ENCODE results near the gene TNK1. TPM values are rescaled to one million over a fixed set of nuclear protein-coding genes. Genes with fewer than 3 reads are reported as not detected.
A peak's percentile ranks its signal among the peaks of the same experiment; 100 is the strongest.

The TNK1 gene
- total RNA-seq, 2 donors from 2014 or later, result 2.7 to 5.3 TPM

GRCh38 chr17:7396147-7396546 is 15.3 kb downstream of the TNK1 start:
- no peaks in the 10 kb centered on the region for H3K9me3 Mint-ChIP-seq
- peaks cover 9 to 19% of the 10 kb centered on the region in 2 donors for H3K36me3 Mint-ChIP-seq
- DNase-seq (ENCODE audit: low spot score in 2 of 2) (no peak), ATAC-seq (no peak)
- H3K27ac Mint-ChIP-seq, result no peak overlapping the region

- peaks cover 0 to 9% of the 10 kb centered on the region in 2 donors for H3K36me3 Mint-ChIP-seq
- no peaks in the 10 kb centered on the region for H3K9me3 Mint-ChIP-seq
- no peak for DNase-seq (ENCODE audit: low spot score in 2 of 2)
- no peak for ATAC-seq
- H3K27ac Mint-ChIP-seq, result no peak overlapping the region
Measured at GRCh38 chr17:7398612-7399011, 17.7 kb downstream of the TNK1 start.

GRCh38 chr17:7403043-7403726 is 22.3 kb downstream of the TNK1 start:
- no peaks in the 10 kb centered on the region for H3K36me3 Mint-ChIP-seq
- ATAC-seq (no peak), DNase-seq (ENCODE audit: low spot score in 2 of 2) (no peak)

GRCh38 chr17:7403727-7403976 is 22.8 kb downstream of the TNK1 start:
- peak overlapping the region in 1 of 2 donors; percentile 82 for H3K27ac Mint-ChIP-seq
- H3K9me3 Mint-ChIP-seq, result no peaks in the 10 kb centered on the region
- H3K36me3 Mint-ChIP-seq, result no peaks in the 10 kb centered on the region
- DNase-seq (ENCODE audit: low spot score in 2 of 2) (no peak), ATAC-seq (peak in 1 of 2 donors; percentile 43)

More at GRCh38 chr17:7403043-7403726, 22.3 kb downstream of the TNK1 start:
- no peaks in the 10 kb centered on the region for H3K9me3 Mint-ChIP-seq
- peak overlapping the region; percentile 82 to 91 for H3K27ac Mint-ChIP-seq

GRCh38 chr17:7403977-7404736 is 23.3 kb downstream of the TNK1 start, which contains the start of gene TMEM256:
TSS of gene TMEM256 (minus strand) at chr17:7404097. CDS start at chr17:7404084, 13 bp downstream.
- Mint-ChIP-seq H3K27ac (peak within 1 kb of the TSS; percentile 82 to 97), H3K9me3 (no peaks in the 10 kb centered on the region), H3K36me3 (no peaks in the 10 kb centered on the region)
- peak; percentile 93 to 94 for ATAC-seq
- peak; percentile 89 to 98 for DNase-seq (ENCODE audit: low spot score in 2 of 2)

DNA sequence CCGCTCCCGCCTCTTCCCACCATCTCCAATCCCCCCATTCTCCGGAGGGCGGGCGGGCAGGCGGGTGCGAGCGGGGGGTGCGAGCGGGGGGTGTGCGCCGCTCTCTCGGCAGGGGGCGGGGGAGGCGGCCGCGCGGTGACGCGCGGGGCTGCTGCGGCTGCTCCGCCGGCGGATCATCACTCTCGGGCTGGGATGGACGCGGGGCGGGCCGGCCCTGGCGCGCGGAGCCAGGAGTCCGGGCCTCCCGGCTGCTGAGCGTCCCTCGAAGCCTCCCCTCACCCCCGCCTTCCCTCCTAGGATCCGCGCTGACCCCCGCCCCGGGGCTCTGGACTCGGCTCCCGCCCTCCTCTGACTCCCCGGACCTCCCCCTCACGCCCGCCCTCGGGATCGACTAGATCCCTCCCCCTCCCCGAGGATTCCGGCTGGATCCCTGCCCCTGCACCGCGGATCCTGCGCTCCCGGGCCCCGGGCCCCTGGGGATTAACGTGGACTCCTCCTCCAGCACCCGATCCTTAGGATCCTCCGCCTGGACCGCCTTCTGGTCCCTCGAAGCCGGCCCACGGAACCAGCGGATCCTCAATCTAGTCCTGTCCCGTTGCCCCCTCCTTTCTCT is 24.0 kb downstream of the TNK1 start:
- H3K27ac Mint-ChIP-seq, result peak overlapping the region; percentile 82 to 97
- DNase-seq (ENCODE audit: low spot score in 2 of 2), result peak in 1 of 2 donors; percentile 63
- ATAC-seq, result peak; percentile 51 to 54
- no peaks in the 10 kb centered on the region for H3K36me3 Mint-ChIP-seq
- no peaks in the 10 kb centered on the region for H3K9me3 Mint-ChIP-seq

DNA sequence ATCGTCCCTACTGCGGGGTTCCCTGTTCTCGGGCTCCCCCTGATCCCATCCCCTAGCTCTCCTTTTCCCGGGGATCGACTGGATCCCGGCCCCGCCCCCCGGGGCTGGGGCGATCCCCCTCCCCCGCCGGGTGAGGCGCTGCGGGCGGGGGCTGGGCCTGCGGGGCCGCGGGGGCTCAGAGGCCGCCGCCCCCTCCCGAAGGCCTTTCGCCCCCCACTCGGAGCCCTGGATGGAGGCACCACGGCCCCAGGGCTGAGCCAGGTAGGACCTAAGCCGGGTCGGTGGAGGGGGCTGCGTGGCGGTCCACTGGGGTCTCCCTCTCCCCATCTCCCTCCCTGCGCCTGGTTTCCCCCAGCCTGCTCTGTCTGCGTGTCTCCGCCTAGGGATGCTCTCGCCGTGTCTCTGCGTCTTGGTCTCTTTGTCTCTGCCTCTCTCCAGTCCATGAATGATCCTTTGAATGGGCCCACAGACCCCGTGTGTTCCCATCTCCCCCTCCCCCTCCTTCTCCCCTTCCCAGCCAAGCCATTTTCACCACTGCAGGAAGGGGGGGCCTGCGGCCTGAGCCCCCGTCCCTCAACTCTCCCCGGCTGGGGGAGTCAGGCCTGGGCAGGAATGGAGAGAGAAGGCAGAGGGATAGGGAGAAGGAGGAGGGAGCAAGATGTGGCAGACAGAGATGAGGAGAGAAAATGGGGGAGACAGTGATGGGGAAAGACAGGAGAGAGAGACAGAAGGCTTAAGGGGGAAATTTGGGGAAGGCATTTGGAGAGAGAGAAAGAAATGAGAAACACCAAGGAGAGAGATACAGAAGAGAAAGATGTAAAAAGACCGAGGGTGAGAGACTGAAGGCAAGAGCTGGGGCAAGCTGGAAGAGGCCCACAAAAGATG is 24.7 kb downstream of the TNK1 start:
- Mint-ChIP-seq H3K36me3 (no peaks in the 10 kb centered on the region), H3K9me3 (no peaks in the 10 kb centered on the region), H3K27ac (peak overlapping the region; percentile 31 to 40)
- ATAC-seq, result no peak
- no peak for DNase-seq (ENCODE audit: low spot score in 2 of 2)

- ATAC-seq, result no peak
- DNase-seq (ENCODE audit: low spot score in 2 of 2), result no peak
- no peaks in the 10 kb centered on the region for H3K36me3 Mint-ChIP-seq
- no peaks in the 10 kb centered on the region for H3K9me3 Mint-ChIP-seq
- peak overlapping the region in 1 of 2 donors; percentile 40 for H3K27ac Mint-ChIP-seq
Measured at GRCh38 chr17:7406235-7406825, 25.4 kb downstream of the TNK1 start.

GRCh38 chr17:7407082-7407481 is 26.2 kb downstream of the TNK1 start:
- ATAC-seq, result no peak
- DNase-seq (ENCODE audit: low spot score in 2 of 2), result no peak
- no peaks in the 10 kb centered on the region for H3K9me3 Mint-ChIP-seq
- H3K27ac Mint-ChIP-seq, result no peak overlapping the region
- no peaks in the 10 kb centered on the region for H3K36me3 Mint-ChIP-seq

DNA sequence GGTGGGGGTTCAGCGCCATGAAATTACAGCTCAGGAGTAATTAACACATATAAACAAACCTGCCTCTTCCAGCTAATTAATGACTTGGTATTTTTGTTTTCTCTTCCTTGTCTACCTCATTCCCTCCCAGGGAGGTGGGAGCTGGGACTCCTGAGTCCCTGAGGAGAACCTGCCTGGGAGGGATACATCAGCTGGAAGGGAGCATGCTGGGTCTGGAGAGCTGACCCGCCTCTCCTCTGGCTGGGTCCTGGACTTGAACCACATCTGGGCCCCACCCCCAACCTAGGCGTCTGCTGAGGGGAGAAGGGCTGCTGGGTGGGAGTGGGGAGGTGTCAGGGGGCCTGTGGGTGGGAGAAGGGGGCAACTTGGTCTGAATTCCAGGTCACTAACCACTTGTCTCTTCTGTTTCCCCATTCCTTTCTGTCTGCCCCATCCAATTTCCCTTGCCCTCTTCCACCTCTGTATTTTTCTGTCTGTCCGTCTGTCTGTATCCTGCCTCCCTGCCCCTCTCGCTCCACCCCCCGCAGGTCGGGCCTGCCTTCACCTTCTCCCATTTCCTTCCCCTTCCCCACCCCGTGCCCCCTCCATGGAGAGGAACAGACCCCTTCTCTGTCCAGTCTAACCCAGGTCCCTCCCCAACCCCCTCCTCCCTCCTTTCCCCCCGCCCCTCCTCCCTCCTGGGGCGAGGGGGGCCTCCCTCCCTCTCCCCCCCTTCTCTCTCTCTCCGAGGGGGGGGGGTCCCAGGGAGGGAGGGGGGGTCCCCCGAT is 26.8 kb downstream of the TNK1 start, which contains the start of gene NLGN2:
Gene NLGN2, plus strand, starts transcription at position 361 of the 767 bp plus-strand sequence. CDS start 411 bp downstream, outside the sequence.
- ATAC-seq, result no peak
- DNase-seq (ENCODE audit: low spot score in 2 of 2), result no peak
- H3K9me3 Mint-ChIP-seq, result no peaks in the 10 kb centered on the region
- H3K27ac Mint-ChIP-seq, result no peak within 1 kb of the TSS
- H3K36me3 Mint-ChIP-seq, result no peaks in the 10 kb centered on the region

- Mint-ChIP-seq H3K27ac (no peak overlapping the region), H3K9me3 (no peaks in the 10 kb centered on the region), H3K36me3 (no peaks in the 10 kb centered on the region)
- no peak for ATAC-seq
- DNase-seq (ENCODE audit: low spot score in 2 of 2), result no peak
Measured at GRCh38 chr17:7408252-7408727, 27.4 kb downstream of the TNK1 start.

- ATAC-seq (no peak), DNase-seq (ENCODE audit: low spot score in 2 of 2) (no peak)
- Mint-ChIP-seq H3K36me3 (no peaks in the 10 kb centered on the region), H3K9me3 (no peaks in the 10 kb centered on the region), H3K27ac (no peak overlapping the region)
Measured at GRCh38 chr17:7408863-7409262, 28.0 kb downstream of the TNK1 start.

GRCh38 chr17:7409716-7410115 is 28.8 kb downstream of the TNK1 start:
- no peak for ATAC-seq
- no peaks in the 10 kb centered on the region for H3K9me3 Mint-ChIP-seq
- no peak overlapping the region for H3K27ac Mint-ChIP-seq
- no peaks in the 10 kb centered on the region for H3K36me3 Mint-ChIP-seq
- no peak for DNase-seq (ENCODE audit: low spot score in 2 of 2)

- ATAC-seq (no peak), DNase-seq (ENCODE audit: low spot score in 2 of 2) (no peak)
- Mint-ChIP-seq H3K27ac (no peak overlapping the region), H3K9me3 (no peaks in the 10 kb centered on the region), H3K36me3 (no peaks in the 10 kb centered on the region)
Measured at GRCh38 chr17:7410634-7411426, 29.9 kb downstream of the TNK1 start.

GRCh38 chr17:7411427-7411750 is 30.5 kb downstream of the TNK1 start:
- no peaks in the 10 kb centered on the region for H3K36me3 Mint-ChIP-seq
- DNase-seq (ENCODE audit: low spot score in 2 of 2), result no peak
- no peak overlapping the region for H3K27ac Mint-ChIP-seq
- H3K9me3 Mint-ChIP-seq, result no peaks in the 10 kb centered on the region
- no peak for ATAC-seq
